Jurkat, Clone E6-1 (cell line): ENCODE results near the gene BRD2. TPM values are rescaled to one million over a fixed set of nuclear protein-coding genes. Genes with fewer than 3 reads are reported as not detected.
"Not testable (repeated sequence)": the region's sequence is repeated elsewhere in the genome, so short reads cannot be mapped to it uniquely, and the experiment has no call there.

Experiments
- DNase-seq: peaks from one replicate; pipeline ENCODE4 v3.0.0-alpha.2; 2011; ENCODE audit warnings: low read depth, low spot score
- H3K4me3 ChIP-seq: 2 replicates; pipeline ENCODE4 v1.5.1; 2011; ENCODE audit warnings: mild to moderate bottlenecking, low read length, control low read depth, moderate library complexity
- polyA plus RNA-seq: library from polyadenylated mRNA; unstranded; fragments of >200 nt; gene quantifications from one replicate; pipeline ENCODE4 v1.2.1, GENCODE V29; 2012; ENCODE audit warnings: missing spikeins; ENCODE audit not compliant: insufficient read length, insufficient read depth

Gene BRD2
- polyA plus RNA-seq: 232 TPM

GRCh38 chr6:32968093-32968866 is at the start of gene BRD2:
BRD2 (plus strand) TSS chr6:32968594; CDS start chr6:32972899, 4,305 bp downstream.
- peak within 1 kb of the TSS; percentile 95 for H3K4me3 ChIP-seq
- peak; percentile 95 for DNase-seq

DNA sequence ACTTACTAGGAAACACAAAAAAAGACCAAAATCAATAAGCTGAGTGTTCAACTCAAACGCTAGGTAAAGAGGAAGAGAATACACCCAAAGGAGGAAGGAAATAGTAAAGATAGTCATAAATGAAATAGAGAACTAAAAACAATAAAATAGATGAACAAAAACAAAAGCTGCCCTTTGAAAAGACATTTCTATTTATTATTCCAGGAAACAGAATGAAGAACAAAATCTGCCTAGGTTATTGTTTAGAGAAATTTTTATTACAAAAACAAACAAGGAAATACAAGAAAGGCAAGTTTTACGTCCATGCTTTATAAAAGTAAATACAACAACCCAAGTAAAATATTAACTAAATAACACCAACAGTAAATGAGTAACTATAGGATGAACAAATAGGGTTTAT is 47.7 kb upstream of the BRD2 start:
- DNase-seq: no peak
- H3K4me3 ChIP-seq: no peak overlapping the region

DNA sequence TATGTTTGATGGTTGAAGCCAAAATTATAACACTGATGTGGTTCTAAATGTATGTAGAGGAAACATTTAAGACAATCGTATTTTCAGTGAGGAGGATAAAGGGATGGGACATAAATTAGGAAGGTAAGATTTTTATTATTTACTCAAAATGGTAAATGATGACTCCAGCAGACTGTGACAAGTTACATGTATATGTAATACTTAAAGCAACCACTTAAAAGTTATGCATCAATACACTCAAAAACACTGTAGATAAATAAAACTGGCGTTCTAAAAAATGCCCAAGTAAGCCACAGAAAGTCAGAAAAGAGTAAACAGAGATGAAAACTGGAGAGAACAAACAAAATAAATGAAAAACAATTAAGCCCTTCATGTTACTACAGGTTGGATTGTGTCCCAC is 46.3 kb upstream of the BRD2 start:
- DNase-seq: no peak
- H3K4me3 ChIP-seq: no peak overlapping the region

DNA sequence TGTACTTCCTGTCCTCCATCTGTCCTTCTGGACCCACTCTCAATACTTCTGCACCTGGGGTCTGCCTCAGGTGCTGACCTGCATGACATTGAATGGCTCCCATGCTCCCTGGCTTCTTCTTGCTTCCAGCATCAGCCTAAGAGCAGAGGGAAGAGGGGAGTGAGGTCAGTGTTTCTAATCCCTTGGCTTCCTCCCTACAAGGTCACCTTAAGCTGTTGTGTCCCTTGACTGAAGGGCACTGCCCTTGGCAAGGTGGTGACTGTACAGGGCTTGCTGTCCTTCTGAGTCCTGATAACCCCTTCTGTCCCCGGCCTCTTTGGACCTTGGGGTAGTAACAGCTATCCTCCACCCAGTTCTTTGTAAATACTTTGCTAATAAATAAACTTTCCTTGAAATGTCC is 37.2 kb upstream of the BRD2 start:
- no peak for DNase-seq
- no peak overlapping the region for H3K4me3 ChIP-seq

DNA sequence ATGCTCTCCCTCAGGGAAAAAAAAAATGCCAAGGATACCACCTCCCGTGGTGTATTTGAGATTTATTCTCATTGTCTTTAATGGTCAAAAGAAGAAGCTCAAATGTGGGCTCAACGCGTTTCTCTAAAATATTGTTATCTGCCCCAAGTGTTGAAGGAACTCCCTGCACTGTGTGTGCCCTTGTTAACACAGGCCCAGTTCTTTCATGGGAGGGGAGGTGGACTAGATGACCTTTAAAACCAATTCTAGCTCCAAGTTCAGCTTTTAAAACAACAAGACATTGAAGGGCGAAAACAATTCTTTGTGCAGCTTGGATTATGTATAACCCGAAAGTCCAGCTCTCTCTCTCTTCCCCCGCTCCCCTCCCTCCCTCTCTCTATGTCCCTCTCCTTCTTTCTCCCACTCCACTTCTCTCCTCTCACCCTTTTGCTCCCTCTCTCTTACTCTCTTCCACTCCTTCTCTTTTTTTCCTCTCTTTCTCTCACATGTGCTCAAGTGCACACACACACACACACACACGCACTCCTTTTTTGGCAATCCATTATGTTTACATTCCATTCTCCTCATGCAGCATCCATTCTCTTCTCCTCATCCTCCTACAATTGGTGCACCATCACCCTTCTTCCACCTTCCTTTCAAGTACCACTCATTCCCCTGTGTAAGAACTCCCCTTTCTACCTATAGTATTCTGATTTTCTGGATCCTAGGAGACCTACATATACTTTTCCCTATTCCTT is 36.1 kb upstream of the BRD2 start:
- H3K4me3 ChIP-seq: no peak overlapping the region
- no peak for DNase-seq

DNA sequence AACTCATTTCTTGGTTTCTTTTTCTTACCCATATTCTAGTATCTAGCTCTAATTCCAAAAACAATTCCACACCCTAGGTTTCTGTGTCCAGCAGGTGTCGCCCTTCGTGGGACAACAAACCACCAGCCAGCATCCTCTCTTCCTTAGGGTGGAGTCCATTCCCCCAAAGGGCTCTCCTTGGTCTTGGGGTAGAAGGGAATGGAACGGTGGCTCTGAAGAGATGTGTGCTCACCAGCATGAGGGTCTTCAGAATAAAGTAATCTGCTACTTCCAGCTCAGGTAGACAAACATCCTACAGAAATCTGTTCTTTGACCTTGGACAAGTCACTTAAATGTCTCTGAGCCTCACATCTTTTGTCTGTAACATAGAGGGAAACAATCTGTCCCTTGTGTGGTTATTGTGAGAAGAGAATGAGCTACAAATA is 34.7 kb upstream of the BRD2 start:
- peak; percentile 60 for DNase-seq
- no peak overlapping the region for H3K4me3 ChIP-seq

DNA sequence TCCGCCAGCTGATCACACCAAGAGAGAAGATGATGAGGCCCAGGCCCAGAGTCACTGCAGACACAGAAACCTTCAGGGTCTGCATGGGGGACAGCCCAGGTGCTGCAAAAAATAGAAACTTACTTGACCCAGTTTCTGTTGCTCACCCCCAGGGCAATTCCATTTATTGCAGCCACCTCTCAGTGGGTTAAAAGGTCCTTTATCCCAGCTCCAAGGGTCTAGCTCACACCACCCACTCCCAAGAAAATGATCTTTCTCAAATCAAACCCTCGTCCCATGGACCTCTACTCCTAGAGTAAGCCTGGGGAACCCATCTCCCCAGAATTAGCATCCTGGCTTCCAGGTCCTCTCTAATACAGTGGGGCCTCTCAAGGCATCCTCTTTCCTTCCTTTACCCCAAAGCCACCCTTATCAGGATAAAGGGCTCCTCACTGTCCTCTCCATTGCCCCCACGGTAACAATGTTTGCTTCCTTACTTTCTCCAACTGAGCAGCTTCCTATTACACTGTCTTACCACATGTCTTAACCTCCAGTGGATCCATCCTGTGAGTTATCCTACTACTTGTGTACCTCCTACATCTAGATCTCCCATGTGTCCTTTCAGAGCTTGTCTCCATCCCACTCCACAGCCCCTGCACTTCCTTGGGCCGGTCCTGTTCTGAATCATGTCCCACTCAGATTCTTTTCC is 32.7 kb upstream of the BRD2 start:
- H3K4me3 ChIP-seq: no peak overlapping the region
- DNase-seq: no peak

DNA sequence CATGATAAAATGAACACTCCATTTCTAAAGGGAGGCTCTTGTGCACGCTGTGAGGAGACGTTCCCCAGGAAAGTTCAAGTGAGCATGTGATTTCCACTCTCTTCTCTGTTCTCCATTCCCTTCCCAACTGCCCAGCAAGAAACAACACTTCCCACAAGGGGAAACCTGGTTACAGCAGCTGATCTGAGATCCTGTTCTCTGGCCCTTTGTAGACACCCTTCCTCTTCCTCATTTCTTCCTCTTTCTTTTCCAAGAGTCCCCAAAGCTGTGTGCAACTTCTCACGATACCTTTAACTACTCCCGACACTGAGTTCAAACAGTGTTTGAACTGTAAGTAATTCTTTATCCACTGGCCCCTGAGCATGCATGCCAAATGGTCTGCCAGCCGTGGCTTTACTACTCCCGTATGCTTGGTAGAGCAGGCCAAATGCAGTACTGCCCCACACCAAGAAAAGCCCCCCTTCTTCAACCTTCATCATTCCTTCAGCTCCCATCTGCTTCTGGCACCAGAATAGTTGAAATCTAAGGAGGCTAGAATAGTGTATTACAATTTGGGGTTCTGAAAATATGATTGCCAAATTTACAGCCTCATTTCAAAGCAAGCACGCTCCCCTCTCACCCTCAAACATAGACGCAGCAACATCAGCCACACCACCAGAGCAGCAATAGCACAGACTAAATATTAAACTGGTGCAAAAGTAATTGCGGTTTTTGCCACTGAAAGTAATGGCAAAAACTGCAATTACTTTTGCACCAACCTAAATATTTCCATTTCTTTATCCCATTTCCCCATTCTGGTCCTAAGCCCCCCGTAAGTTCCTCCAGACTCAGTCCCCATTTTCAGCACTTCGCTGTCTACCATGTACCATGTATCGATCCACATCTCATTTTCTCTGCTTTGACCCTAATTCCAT is 31.9 kb upstream of the BRD2 start:
- DNase-seq: no peak
- no peak overlapping the region for H3K4me3 ChIP-seq

DNA sequence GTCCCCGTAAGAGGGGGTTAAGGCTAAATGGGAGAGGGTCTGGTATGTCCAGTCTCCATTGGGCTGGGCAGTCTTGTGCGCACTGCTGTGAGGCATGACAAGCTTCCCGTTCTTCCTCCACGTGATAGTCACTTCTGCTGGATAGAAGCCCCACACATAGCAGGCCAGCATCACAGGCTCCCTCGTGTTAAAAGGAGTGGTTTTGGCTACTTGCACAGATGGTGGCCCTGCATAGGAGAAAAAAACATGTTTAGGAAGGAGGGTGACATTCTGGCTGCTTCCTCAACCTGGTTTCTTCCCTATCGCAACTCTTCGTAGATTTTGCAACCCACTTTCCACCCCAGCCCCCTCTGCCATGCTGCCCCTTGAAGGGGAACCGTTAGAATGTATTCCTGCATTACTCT is 31.2 kb upstream of the BRD2 start:
- no peak for DNase-seq
- H3K4me3 ChIP-seq: no peak overlapping the region

DNA sequence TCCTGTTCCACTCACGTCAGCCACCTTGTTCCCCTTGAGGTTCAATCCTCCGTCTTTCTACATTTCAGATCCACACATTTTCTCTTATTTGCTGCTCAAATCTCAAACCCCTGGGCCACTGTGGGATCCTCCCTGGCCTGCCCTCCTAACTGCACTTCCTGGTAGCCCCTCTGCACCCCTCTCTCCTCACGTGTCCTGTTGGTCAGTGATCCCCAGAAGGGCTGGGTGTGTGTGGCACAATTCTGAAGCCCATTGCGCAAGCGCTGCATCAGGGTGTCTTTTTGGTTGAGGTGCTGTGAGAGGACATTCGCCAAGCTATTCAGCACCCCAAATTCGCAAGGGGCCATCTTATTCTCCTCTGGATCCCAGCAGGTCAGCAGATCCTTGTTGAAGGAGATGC is 29.9 kb upstream of the BRD2 start:
- no peak overlapping the region for H3K4me3 ChIP-seq
- DNase-seq: no peak

DNA sequence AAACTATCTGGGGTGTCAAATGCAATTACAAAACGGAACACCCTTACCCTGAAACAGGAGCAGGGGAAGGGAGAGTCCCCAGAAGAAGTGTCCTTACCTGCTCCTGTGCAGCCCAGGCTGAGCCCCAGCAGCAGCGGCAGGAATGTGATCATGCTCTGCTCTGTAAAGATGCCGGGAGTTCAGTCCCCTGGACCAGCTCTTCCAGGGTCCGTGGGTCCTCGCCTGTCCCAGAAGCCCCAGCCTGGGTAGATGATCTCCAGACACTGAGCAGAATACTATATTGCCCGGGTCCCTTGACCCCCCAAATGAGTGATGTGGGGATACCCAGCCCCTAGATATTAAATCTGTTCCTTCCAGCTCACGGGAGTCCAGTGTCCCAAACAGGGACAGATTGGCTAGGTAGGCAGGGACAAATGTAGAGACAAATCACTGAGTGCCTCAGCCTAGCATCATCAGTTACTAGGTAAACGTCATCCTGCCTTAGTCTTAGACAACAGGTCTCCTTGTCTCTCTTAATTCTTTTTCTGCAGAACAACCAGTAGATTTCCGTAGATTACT is 27.7 kb upstream of the BRD2 start, which contains the start of gene HLA-DMB:
Gene HLA-DMB (minus strand): TSS at position 373 of the 558 bp plus-strand sequence. CDS start 221 bp downstream, at position 152.
- peak; percentile 73 for DNase-seq

GRCh38 chr6:32941214-32941768 is 27.1 kb upstream of the BRD2 start:
- H3K4me3 ChIP-seq: no peak overlapping the region
- no peak for DNase-seq

More for the DNA sequence above, 27.7 kb upstream of the BRD2 start, which contains the start of gene HLA-DMB:
- H3K4me3 ChIP-seq: no peak within 1 kb of the TSS

- DNase-seq, H3K4me3 ChIP-seq: not testable (repeated sequence)
Observed at GRCh38 chr6:32942555-32943123, 25.8 kb upstream of the BRD2 start.

GRCh38 chr6:32943864-32944649 is 24.3 kb upstream of the BRD2 start:
- peak overlapping the region; percentile 30 for H3K4me3 ChIP-seq

DNA sequence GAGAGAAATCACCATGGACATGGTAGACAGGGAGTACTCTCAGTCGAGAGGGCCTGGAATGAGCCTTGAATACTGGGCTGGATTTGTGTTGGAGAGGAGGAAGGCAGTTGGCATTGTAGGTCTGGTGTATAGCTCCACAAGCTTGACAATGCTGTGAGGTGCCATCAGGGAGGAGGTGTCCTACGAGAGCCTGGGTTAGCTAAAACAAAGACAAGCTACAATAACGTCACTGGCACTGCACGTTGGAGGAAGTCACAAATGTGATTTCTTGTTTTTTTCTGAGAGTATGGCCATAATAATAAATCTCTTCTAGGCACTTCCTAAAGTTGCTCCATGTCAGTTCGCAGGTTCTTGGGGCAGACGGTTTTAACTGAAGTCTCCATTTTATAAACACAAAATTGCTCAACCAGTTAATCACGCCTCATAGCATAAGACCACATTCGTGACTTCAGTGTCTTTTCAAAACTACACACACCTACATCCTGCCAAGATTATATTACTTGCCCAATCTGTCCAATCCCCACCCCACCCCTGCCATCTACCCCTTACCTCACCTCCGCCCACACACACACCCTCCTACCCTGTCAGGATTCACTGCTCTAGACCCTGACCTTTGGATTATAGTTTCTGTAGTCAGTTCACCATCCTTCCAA is 23.2 kb upstream of the BRD2 start:
- no peak for DNase-seq
- H3K4me3 ChIP-seq: no peak overlapping the region

More at GRCh38 chr6:32943864-32944649, 24.3 kb upstream of the BRD2 start:
- peak; percentile 69 for DNase-seq

- DNase-seq: no peak
Observed at GRCh38 chr6:32945953-32946352, 22.4 kb upstream of the BRD2 start.

GRCh38 chr6:32946893-32947292 is 21.5 kb upstream of the BRD2 start:
- no peak for DNase-seq
- H3K4me3 ChIP-seq: no peak overlapping the region

More at GRCh38 chr6:32945953-32946352, 22.4 kb upstream of the BRD2 start:
- H3K4me3 ChIP-seq: no peak overlapping the region
